Measurements from ENCODE around the gene KCNK3.
"Not testable (repeated sequence)": the region's sequence is repeated elsewhere in the genome, so short reads cannot be mapped to it uniquely, and the experiment has no call there.

Gene KCNK3

GRCh38 chr2:26733413-26733812 lies 40.9 kb downstream of the KCNK3 start:
- H3K4me3 Mint-ChIP-seq: no peak overlapping the region

DNA sequence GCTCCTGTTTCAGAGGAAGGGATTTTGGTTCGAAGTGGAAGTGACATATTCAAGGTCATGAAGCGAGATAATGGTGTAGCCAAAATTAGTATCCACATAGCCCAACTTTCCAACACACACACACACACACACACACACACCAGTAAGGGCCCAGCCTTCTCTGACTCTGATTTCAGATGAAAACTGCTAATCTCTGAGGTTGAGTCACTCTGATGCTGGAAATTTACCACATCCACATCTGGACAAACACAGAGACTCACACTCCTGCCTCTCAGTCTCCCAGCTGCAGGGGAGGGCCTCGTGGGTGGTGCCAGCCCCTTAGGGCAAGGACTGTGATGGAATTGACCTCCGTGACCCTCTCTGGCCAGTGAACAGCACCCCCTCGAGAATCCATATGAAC lies 42.6 kb downstream of the KCNK3 start:
- Mint-ChIP-seq H3K4me1 (ENCODE audit: low read depth) (no peaks in the 10 kb centered on the region), H3K27me3 (peaks cover 10% of the 10 kb centered on the region), H3K36me3 (ENCODE audit: low read depth) (no peaks in the 10 kb centered on the region), H3K27ac (no peak overlapping the region), H3K4me3 (no peak overlapping the region), H3K9me3 (no peaks in the 10 kb centered on the region)
- no peak for DNase-seq

More at GRCh38 chr2:26733413-26733812, 40.9 kb downstream of the KCNK3 start:
- Mint-ChIP-seq H3K9me3 (no peaks in the 10 kb centered on the region), H3K27ac (no peak overlapping the region), H3K27me3 (peaks cover 15% of the 10 kb centered on the region), H3K4me1 (ENCODE audit: low read depth) (no peaks in the 10 kb centered on the region), H3K36me3 (ENCODE audit: low read depth) (no peaks in the 10 kb centered on the region)
- no peak for DNase-seq

- Mint-ChIP-seq H3K27me3 (peaks cover 5% of the 10 kb centered on the region), H3K27ac (no peak overlapping the region), H3K4me3 (no peak overlapping the region), H3K36me3 (ENCODE audit: low read depth) (no peaks in the 10 kb centered on the region), H3K9me3 (no peaks in the 10 kb centered on the region), H3K4me1 (ENCODE audit: low read depth) (peaks cover 4% of the 10 kb centered on the region)
- no peak for DNase-seq
Measured at GRCh38 chr2:26735883-26736588, 43.5 kb downstream of the KCNK3 start.

- Mint-ChIP-seq H3K9me3 (no peaks in the 10 kb centered on the region), H3K27me3 (peaks cover 4% of the 10 kb centered on the region), H3K27ac (no peak overlapping the region), H3K4me1 (ENCODE audit: low read depth) (peaks cover 5% of the 10 kb centered on the region), H3K4me3 (no peak overlapping the region), H3K36me3 (ENCODE audit: low read depth) (no peaks in the 10 kb centered on the region)
- no peak for DNase-seq
Measured at GRCh38 chr2:26737221-26737620, 44.7 kb downstream of the KCNK3 start.

DNA sequence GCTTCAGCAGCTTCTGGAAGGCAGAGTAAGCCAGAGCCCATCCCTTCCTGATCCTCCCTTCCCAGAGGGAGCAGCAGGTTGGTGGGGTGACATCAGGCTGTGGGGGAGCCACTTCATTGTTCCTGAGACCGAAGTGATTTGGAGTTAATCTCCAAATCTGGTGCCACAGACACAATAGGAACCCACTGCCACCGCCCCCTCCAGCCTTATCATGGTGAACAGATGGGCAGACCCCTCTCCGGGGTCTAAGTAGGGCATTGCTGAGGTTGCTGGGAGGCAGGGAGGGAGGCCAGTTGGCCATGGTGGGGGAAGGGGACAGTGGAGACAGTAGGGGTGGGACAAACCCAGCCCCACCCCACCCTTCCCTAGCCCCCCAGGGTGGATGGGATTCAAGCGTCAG lies 46.0 kb downstream of the KCNK3 start:
- Mint-ChIP-seq H3K9me3 (no peaks in the 10 kb centered on the region), H3K27me3 (peaks cover 4% of the 10 kb centered on the region), H3K27ac (no peak overlapping the region), H3K4me3 (no peak overlapping the region), H3K4me1 (ENCODE audit: low read depth) (peaks cover 5% of the 10 kb centered on the region), H3K36me3 (ENCODE audit: low read depth) (no peaks in the 10 kb centered on the region)
- no peak for DNase-seq

DNA sequence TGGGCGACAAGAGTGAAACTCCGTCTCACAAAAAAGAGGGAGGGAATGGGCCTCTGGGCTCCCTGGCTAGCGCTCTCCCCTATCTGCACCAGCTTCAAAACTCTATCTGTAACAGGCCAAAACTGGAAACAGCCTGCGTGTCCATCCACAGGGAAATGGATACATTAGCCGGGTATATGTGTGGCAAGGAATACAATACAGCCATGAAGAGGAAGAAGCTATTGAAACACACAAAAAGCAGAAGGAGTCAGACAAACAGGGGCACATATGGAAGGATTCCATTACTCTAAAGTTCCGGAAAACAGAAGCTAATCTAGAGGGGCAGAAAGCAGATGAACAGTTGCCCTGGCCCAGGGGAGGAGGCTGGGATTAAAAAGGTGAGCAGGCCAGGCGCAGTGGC lies 47.0 kb downstream of the KCNK3 start:
- Mint-ChIP-seq H3K27ac (no peak overlapping the region), H3K4me3 (no peak overlapping the region), H3K36me3 (ENCODE audit: low read depth) (no peaks in the 10 kb centered on the region), H3K4me1 (ENCODE audit: low read depth) (peaks cover 5% of the 10 kb centered on the region), H3K9me3 (no peaks in the 10 kb centered on the region), H3K27me3 (peaks cover 4% of the 10 kb centered on the region)
- DNase-seq: no peak

GRCh38 chr2:26740346-26740745 lies 47.8 kb downstream of the KCNK3 start:
- Mint-ChIP-seq H3K36me3 (ENCODE audit: low read depth) (no peaks in the 10 kb centered on the region), H3K4me3 (no peak overlapping the region), H3K27ac (no peak overlapping the region), H3K9me3 (no peaks in the 10 kb centered on the region), H3K27me3 (peaks cover 4% of the 10 kb centered on the region), H3K4me1 (ENCODE audit: low read depth) (peaks cover 5% of the 10 kb centered on the region)
- DNase-seq: no peak

GRCh38 chr2:26740890-26741302 lies 48.4 kb downstream of the KCNK3 start:
- H3K9me3 Mint-ChIP-seq: no peaks in the 10 kb centered on the region
- peaks cover 4% of the 10 kb centered on the region for H3K27me3 Mint-ChIP-seq
- H3K27ac Mint-ChIP-seq: no peak overlapping the region
- H3K36me3 Mint-ChIP-seq (ENCODE audit: low read depth): no peaks in the 10 kb centered on the region
- no peak for DNase-seq
- H3K4me1 Mint-ChIP-seq (ENCODE audit: low read depth): peaks cover 5% of the 10 kb centered on the region
- H3K4me3 Mint-ChIP-seq: no peak overlapping the region

DNA sequence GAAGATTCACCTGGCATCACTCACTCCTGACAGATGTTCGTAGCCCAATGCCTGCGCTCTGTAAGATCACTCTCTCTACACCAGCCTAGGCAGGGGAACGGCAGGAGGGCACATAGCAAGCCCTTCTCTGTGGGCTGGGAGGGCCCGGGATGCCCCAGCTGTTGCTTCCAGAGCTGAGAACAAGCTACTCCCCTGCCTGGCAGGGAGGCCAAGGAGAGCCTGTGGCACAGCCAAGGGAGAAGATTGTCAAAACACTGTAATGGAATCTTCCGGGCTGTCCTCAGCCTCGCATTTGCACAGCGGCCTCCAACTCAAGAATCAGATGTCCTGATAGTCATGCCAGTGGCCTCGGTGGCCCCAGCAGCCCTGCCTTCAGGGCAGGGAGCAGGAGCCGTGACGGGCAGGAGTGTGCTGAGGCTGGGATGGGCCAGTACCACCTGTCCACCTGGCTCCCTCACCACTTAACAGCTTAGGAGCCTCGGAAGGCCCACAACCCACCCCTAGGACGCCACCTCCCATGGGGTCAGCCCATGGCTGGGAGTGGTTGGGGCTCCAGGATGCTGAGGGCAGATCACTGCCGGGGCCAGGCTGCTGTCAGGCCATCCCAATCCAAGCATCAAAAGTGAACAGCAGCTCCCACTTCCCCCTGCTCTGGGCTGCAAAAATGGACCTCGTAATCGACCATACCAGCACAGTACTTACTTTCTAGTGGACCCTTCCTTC lies 49.7 kb downstream of the KCNK3 start:
- H3K27me3 Mint-ChIP-seq: peaks cover 4% of the 10 kb centered on the region
- no peaks in the 10 kb centered on the region for H3K9me3 Mint-ChIP-seq
- DNase-seq: no peak
- no peak overlapping the region for H3K4me3 Mint-ChIP-seq
- no peaks in the 10 kb centered on the region for H3K36me3 Mint-ChIP-seq (ENCODE audit: low read depth)
- peaks cover 5% of the 10 kb centered on the region for H3K4me1 Mint-ChIP-seq (ENCODE audit: low read depth)
- H3K27ac Mint-ChIP-seq: no peak overlapping the region

- Mint-ChIP-seq H3K4me1 (ENCODE audit: low read depth) (peaks cover 5% of the 10 kb centered on the region), H3K9me3 (no peaks in the 10 kb centered on the region), H3K27me3 (no peaks in the 10 kb centered on the region)
Measured at GRCh38 chr2:26743852-26744251, 51.3 kb downstream of the KCNK3 start.

DNA sequence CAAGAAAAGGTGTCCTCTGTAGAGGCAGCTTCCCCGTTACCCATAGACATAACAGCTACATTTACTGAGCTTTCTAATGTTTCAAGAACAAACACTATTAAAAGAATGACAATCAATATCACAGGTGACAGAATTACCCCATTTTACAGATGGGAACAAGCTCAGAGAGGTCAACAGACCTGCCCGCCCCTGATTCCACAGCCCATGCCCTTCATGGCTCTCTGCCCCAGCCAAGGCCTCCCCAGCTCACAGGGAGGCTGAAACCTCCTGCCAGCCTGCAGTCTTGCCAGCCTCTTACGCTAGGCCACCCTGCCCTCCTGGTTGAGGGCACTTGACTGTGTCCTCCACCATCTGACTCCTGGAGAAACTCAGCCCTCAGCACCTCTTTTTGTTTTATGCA lies 52.4 kb downstream of the KCNK3 start:
- no peaks in the 10 kb centered on the region for H3K27me3 Mint-ChIP-seq
- peaks cover 5% of the 10 kb centered on the region for H3K4me1 Mint-ChIP-seq (ENCODE audit: low read depth)
- no peak overlapping the region for H3K4me3 Mint-ChIP-seq
- no peaks in the 10 kb centered on the region for H3K36me3 Mint-ChIP-seq (ENCODE audit: low read depth)
- no peak for DNase-seq
- no peak overlapping the region for H3K27ac Mint-ChIP-seq
- H3K9me3 Mint-ChIP-seq: no peaks in the 10 kb centered on the region

More at GRCh38 chr2:26743852-26744251, 51.3 kb downstream of the KCNK3 start:
- DNase-seq: no peak
- no peaks in the 10 kb centered on the region for H3K36me3 Mint-ChIP-seq (ENCODE audit: low read depth)
- H3K27ac Mint-ChIP-seq: no peak overlapping the region
- no peak overlapping the region for H3K4me3 Mint-ChIP-seq

DNA sequence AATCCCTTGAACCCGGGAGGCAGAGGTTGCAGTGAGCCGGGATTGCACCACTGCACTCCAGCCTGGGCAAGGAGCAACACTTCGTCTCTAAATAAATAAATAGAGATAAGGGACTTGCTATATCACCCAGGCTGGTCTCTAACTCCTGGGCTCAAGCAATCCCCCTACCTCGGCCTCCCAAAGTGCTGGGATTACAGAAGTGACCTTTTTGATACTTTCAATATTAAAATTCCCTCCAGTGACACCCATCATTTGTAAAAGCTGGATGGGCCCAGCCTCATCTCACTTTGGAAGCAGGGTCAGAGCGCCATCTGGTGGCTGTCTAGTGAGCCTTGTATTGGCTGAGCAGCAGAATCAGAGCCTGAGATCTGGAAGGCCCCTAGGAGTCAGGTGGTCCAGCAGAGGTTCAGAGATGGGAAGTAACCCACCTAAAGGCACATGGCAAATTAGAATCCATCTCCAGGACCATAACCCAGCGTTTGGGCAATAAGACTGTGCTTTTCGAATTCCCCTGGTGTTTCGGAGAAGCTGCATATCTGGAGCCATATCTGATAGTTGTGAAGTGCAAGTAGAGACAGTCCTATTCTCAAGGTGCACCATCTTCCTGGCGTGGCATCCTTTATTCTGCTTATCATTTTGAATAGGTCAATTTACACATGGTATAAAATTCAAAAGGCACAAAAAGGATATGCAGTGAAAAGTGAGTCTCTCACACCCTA lies 53.2 kb downstream of the KCNK3 start:
- Mint-ChIP-seq H3K4me1 (ENCODE audit: low read depth) (peaks cover 4% of the 10 kb centered on the region), H3K27me3 (no peaks in the 10 kb centered on the region), H3K4me3 (no peak overlapping the region), H3K36me3 (ENCODE audit: low read depth) (no peaks in the 10 kb centered on the region), H3K27ac (no peak overlapping the region), H3K9me3 (no peaks in the 10 kb centered on the region)
- DNase-seq: peak; percentile 84

DNA sequence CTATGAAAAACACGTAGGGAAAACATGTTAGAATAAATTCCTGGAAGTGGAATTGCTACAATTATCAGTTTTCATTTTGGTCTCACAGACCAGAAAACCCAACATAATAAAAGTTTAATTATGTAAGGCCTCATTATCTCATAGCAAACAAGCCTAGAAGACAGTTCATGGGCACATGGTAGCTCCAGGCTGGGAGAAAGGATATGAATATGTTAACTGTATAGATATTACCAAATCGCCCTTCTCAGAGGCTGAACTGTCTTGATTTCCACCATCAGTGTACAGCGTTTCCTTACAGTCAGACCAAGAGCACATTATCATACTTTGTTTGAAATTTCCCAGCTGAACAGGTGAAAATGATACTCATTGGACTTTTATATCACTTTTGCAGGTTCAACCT lies 54.4 kb downstream of the KCNK3 start:
- no peaks in the 10 kb centered on the region for H3K36me3 Mint-ChIP-seq (ENCODE audit: low read depth)
- H3K27ac Mint-ChIP-seq: no peak overlapping the region
- H3K9me3 Mint-ChIP-seq: no peaks in the 10 kb centered on the region
- no peaks in the 10 kb centered on the region for H3K4me1 Mint-ChIP-seq (ENCODE audit: low read depth)
- DNase-seq: no peak
- no peak overlapping the region for H3K4me3 Mint-ChIP-seq
- no peaks in the 10 kb centered on the region for H3K27me3 Mint-ChIP-seq

GRCh38 chr2:26749787-26750420 lies 57.4 kb downstream of the KCNK3 start:
- H3K4me3 Mint-ChIP-seq; DNase-seq; H3K9me3 Mint-ChIP-seq; H3K36me3 Mint-ChIP-seq (ENCODE audit: low read depth); H3K27me3 Mint-ChIP-seq; H3K27ac Mint-ChIP-seq; H3K4me1 Mint-ChIP-seq (ENCODE audit: low read depth): not testable (repeated sequence)
